GM21515 (cell line): ENCODE data around the gene GDF15.
A peak's percentile ranks its signal among the peaks of the same experiment; 100 is the strongest.
"Not testable (repeated sequence)": the region's sequence is repeated elsewhere in the genome, so short reads cannot be mapped to it uniquely, and the experiment has no call there.

Experiments
- ATAC-seq: cut with Tn5 transposase; IDR thresholded peaks from one replicate; pipeline ENCODE4 v1.9.1; 2021; ENCODE audit not compliant: unreplicated experiment

Gene GDF15

DNA sequence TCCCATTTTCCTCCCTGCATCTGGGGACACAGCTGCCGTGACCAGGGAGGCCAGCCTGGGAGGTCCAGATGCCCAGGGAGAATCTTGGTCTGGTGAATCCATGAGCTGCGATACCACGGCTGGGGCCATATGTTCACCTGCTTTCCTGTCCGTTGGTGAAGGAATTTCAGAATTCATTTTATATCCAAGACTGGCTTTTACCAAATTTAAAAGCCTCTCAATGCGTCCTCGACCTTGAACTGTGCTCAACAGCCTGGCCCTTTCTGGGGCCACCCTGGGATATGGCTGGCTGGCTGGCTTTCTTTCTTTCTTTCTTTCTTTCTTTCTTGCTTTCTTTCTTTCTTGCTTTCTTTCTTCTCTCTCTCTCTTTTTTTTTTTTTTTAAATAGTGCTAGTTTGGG, 22.2 kb upstream of the GDF15 start:
- ATAC-seq: no peak

DNA sequence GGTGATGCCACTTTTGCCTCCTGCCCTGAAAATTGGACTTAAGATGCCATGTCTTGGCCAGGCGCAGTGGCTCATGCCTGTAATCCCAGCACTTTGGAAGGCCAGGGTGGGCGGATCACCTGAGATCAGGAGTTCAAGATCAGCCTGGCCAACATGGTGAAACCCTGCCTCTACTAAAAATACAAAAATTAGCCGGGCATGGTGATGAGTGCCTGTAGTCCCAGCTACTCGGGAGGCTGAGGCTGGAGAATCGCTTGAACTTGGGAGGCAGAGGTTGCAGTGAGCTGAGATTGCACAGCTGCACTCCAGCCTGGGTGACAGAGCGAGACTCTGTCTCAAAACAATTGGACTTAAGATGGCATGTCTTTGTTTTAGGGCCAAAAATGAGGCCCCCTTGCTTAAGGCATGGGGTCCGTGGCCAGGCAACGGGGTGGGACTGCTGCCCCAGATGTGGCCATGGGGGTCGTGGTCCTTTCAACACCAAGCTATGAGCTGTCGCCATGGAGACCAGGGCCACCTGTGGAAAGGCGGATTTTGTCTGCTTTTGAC, 21.6 kb upstream of the GDF15 start:
- not testable (repeated sequence) for ATAC-seq

DNA sequence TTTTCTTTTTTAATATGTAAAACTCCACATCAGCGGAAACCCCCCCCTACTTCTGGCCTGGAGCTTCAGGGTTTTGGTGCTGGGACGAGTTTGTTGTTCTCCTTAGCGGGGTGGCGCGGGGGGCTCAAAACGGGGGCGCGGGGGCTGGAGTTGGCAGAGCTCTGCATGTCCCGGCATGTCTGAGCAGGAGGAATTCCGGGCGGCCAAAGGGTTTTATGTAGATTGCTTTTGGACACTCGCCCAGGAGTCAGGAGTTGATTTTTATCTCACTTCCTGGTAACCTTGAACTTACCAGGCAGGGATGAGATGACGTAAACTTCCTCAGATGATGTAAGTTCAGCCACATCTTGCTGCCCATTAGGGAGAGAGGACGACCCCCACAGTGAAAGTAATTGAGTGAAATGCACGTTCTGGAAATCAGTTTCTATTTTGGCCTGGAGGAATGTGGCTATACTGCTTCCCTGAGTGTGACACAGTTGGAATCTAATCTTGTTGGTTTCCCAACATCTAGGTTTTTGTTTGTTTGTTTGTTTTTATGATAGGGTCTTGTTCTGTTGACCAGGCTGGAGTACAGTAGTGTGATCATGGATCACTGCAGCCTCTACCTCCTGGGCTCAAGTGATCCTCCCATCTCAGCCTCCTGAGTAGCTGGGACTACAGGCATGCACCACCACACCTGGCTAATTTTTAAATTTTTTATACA, 21.0 kb upstream of the GDF15 start:
- ATAC-seq: no peak

DNA sequence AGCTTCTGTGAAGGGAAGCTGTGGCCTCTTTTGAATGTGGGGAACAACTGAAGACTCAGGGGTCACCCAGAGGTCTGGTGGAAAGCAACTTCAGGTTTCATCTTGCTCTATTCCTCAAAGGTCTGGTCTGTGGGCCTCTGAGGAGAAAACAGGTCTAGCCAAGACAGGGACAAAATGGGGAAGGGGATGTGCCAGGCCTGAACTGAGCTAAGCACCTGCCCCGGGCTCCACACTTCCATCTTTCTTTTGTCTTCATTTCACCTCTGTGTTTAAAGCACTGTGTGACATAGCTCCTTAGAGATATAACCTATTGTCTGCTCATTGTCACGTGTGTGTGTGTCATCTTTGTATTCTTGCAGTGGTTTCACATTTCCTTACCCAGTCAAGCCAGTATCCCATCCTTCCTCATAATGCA, 19.9 kb upstream of the GDF15 start:
- no peak for ATAC-seq

DNA sequence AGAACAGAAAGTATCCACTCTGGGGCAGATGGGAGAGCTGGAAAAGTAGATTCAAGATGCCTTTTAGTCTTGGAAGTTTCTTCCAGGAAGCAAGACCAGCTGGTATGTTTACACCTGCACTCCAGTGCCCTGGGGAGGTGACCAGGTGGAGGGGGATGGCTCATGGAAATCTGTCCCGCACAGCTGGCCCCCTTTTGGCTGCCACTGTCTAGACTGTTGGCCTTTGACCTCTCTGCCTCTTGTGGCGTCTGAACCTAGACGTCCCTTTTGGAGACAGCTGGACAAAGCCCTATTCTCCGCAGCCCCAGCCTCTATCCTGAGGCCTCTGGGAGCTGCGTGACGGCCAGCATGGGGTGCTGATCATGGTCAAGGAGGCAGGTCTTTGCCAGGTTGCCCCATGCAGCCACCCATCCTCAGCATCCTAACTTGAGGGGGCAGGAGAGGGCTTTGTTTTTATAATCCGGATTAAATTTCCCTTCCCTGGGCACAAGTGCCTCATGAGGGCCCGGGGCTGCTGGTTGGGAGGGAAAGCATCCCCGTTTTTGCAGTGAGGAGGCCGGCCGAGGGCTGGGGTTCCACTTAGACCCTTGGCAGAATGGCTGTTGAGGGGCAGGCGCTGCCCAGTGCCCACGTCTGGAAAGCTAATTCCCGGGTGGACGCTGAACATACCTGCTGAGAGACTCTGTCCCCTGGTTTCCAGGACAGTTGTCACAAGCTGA, 17.3 kb upstream of the GDF15 start:
- ATAC-seq: no peak

DNA sequence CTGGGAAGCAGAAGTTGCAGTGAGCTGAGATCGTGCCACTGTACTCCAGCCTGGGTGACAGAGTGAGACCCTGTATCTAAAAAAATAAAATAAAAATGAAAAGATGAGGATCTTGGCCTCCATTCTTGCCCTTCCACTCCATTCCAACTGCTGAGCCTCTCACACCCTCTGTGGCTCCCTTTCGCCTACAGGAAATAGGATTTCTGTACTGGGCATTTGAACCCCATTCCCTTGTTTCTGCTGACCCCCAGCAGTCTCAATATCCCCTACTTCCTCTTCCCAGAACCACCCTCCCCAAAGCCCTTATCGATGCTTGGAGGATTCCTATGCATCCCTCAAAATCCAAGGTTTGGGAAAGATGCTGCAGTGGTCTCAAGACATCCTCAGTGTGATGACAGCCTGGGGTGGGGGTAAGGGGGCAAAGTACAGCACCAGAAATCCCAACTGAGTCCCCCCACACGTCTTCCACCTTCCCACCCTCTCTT, 12.5 kb upstream of the GDF15 start:
- no peak for ATAC-seq

DNA sequence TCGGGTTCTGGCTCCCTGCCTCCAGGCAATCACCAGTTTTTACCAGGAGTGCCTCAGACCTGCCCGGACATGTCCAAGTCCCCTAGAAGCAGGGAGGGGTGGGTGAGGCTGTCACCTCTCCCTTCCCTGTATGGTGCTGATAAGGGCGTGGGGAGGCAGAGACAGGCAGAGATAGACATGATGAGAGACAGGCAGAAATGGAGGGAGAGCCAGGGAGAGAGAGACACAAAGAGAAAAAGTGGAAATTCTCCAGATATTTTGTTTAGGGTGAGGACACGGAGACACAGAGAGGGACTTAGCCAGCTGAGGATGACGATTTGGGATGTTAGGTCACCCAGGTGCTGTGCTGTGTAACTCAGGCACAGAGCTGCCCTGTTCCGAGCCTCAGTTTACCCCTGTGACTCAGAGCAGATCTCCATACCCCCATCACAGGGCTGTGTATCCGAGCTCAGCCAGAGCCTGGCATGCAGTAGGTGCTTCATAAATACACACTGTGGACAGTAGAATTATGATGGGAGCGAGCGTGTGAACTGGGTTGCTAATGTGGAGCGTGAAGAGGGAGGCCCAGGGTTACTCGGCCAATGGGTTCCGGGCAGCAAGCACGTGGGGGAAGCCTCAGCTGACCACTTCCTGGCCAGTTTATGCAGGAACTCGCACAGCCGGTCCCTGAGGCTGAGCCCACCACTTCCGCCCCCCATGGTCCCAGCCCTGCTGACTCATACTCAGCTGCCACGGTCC, 11.9 kb upstream of the GDF15 start:
- peak; percentile 64 for ATAC-seq

DNA sequence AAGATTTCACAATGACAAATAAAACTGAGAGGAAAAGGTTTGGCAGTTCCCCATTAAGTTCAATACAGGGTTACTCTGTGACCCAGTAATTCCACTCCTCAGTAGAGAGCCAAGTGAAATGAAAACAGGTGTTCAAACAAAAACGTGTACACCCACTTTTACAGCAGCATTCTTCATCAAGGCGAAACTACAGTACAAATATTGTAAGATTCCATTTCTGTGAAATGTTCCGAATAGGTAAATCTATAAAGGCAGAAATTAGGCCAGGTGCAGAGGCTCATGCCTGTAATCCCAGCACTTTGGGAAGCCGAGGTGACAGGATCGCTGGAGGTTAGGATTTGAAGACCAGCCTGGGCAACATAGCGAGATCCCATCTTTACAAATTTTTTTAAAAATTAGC, 8.9 kb upstream of the GDF15 start:
- ATAC-seq: no peak

DNA sequence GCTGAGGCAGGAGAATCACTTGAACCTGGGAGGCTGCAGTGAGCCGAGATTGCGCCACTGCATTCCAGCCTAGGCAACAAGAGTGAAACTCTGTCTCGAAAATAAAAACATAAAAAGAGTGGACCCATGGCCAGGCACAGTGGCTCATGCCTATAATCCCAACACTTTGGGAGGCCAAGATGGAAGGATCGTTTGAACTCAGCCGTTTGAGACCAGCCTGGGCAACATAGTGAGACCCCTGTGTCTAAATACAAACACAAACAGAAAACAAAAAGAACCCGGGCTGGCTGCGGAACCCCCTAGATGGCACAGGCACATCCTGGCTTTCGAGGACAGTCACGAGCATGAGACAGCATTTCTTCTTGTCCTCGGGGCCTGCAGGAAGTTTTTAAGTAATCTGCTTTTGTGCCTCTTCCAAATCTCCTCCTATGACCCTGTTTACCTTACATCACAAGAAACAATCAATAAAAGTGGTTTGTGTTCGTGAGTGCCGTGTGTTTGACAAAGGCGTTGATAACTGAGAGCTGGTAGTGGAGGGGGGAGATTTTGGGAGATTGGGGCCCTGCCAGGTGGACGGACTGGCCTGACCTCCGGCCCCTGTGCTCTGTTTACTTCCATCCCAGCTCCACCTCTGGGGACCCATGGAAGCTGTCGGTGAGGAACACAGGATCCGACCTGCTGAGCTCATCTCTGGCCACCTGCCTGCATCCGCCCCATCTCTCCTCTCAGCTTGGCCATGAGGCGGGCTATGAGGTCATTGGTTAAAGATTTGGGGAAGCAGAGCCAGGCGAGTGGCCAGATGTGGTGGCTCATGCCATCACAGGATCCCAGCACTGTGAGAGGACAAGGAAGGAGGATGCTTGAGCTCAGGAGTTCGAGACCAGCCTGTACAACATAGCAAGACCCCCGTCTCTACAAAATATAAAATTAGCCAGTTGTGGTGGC, 5.9 kb upstream of the GDF15 start:
- ATAC-seq: no peak

DNA sequence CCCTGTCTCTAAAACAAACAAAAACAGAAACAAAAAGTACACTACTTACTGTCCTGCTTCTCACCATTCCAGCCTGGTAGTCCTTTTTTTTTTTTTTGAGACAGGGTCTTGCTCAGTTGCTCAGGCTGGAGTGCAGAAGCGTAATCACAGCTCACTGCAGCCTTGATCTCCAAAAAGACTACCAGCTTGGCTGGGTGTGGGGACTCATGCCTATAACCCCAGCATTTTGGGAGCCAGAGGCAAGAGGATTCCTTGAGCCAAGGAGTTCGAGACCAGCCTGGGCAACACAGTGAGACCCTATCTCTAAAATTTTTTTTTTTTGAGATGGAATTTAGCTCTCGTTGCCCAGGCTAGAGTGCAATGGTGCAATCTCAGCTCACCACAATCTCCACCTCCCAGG, 5.1 kb upstream of the GDF15 start:
- ATAC-seq: no peak

DNA sequence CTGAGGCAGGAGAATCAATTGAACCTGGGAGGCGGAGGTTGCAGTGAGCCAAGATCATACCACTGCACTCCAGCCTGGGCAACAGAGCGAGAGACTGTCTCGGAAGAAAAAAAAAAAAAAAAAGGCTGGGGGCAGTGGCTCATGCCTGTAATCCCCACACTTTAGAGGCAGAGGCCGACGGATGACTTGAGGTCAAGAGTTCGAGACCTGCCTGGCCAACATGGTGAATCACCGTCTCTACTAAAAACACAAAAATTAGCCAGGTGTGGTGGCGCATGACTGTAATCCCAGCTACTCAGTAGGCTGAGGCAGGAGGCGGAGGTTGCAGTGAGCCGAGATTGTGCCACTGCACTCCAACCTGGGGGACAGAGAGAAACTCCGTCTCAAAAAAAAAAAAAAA, 2.3 kb upstream of the GDF15 start:
- not testable (repeated sequence) for ATAC-seq

DNA sequence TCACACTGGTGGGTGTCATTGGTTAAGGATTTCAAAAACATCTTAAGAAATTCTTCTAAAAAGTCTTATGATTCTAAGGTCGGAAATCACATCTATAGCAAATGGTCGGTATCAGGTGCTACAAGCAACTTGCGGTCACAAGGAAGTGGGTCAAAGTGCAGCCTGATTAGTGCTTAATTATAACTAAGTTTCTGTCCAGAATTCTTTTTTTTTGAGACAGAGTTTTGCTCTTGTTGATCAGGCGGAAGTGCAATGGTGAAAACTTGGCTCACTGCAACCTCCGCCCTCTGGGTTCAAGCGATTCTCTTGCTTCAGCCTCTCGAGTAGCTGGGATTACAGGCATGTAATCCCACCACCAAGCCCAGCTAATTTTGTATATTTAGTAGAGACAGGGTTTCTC, 1.2 kb upstream of the GDF15 start:
- ATAC-seq: no peak

DNA sequence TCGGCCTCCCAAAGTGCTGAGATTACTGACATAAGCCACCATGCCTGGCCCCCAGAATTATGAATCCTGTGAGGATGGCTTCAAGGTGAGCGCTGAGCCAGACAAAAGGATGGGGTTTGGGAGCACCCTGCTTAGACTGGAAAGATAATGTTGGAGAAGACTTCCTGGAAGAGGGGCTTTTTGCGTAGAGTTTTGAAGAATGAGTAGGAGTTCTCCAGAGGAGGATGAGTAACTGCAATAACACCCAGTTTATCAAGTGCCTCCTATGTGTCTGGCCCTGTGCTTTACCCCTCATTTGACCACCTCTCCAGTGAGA, 641 bp upstream of the GDF15 start:
- no peak for ATAC-seq

DNA sequence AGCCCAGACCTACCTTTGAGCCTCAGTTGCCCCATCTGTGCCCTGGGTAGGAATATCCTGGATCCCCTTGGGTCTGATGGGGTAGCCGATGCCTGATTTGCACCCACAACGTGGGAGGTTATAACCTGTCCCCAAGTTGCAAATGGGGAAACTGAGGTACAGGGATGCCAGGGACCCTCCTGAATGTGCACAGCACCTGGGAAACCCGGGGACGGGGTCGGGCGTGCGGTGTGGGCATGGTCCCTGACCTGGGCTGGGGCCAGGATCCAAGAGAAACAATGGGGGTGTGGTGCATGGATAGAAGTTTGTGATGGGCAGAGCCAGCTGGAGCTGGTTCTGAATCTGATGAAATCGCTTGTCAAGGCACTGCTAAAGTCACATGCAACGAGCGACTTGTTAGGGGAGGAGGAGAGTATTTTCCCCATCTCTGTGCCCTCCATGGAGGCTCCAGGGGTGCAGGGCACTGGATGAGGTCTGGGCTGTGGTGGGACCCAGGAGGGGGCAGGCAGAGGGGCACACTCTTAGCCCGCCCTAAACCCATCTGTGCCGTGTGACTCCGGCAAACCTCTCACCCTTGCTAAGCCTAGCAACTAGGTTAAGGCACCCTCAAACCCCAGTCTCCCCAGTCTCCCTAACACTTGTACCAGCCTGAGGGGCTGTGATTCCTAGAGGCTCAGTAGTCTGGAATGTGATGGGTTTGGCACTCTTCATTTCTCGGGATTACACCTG, 749 bp downstream of the GDF15 start:
- no peak for ATAC-seq

DNA sequence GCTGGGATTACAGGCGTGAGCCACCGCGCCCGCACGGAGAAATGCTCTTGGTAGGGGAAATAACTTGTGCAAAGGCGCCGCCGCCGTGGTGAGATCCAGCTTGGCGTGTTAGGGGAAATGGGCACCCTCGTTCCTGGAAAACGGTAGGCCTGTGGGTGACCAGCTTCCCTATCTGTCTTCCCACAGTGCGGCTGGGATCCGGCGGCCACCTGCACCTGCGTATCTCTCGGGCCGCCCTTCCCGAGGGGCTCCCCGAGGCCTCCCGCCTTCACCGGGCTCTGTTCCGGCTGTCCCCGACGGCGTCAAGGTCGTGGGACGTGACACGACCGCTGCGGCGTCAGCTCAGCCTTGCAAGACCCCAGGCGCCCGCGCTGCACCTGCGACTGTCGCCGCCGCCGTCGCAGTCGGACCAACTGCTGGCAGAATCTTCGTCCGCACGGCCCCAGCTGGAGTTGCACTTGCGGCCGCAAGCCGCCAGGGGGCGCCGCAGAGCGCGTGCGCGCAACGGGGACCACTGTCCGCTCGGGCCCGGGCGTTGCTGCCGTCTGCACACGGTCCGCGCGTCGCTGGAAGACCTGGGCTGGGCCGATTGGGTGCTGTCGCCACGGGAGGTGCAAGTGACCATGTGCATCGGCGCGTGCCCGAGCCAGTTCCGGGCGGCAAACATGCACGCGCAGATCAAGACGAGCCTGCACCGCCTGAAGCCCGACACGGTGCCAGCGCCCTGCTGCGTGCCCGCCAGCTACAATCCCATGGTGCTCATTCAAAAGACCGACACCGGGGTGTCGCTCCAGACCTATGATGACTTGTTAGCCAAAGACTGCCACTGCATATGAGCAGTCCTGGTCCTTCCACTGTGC, 2.4 kb downstream of the GDF15 start:
- ATAC-seq: peak; percentile 68

DNA sequence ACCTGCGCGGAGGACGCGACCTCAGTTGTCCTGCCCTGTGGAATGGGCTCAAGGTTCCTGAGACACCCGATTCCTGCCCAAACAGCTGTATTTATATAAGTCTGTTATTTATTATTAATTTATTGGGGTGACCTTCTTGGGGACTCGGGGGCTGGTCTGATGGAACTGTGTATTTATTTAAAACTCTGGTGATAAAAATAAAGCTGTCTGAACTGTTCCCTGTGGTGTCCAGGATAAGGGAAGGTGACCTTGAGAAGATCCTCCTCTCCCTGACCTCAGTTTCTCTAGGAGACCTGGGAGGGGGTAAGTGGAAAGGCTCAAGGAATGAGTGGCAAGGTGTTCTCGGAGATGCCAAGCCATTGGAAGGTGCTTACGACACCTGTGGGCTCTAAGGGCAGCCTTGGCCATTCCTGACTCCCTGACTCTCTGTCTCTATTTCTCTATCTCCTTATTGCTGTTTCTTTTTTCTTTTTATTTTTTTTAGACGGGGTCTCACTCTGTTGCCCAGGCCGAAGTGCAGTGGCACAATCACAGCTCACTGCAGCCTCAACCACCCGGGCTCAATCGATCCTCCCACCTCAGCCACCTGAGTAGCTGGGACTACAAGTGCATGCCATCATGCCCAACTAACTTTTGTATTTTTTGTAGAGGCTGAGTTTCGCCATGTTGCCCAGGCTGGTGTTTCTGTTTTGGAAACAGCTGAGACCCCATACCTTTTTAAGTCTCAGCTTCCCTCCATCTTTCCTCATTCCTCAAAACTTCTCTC, 3.2 kb downstream of the GDF15 start:
- no peak for ATAC-seq

DNA sequence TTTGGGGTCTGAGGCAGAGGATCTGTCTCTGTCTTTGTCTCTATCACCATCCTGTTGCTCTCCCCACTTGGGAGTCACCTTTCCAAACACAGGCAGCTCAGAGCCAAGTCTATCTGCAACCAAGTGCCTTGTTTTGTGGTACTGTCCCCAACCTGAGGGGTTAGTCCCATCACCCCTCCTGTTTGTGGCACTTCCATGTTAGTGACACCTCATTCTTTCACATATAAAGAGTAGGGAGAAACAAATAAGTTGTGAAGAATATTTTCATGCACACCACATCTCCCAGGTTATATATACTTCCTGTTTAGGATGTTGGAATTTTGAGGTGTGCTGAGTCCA, 3.7 kb downstream of the GDF15 start:
- ATAC-seq: no peak

DNA sequence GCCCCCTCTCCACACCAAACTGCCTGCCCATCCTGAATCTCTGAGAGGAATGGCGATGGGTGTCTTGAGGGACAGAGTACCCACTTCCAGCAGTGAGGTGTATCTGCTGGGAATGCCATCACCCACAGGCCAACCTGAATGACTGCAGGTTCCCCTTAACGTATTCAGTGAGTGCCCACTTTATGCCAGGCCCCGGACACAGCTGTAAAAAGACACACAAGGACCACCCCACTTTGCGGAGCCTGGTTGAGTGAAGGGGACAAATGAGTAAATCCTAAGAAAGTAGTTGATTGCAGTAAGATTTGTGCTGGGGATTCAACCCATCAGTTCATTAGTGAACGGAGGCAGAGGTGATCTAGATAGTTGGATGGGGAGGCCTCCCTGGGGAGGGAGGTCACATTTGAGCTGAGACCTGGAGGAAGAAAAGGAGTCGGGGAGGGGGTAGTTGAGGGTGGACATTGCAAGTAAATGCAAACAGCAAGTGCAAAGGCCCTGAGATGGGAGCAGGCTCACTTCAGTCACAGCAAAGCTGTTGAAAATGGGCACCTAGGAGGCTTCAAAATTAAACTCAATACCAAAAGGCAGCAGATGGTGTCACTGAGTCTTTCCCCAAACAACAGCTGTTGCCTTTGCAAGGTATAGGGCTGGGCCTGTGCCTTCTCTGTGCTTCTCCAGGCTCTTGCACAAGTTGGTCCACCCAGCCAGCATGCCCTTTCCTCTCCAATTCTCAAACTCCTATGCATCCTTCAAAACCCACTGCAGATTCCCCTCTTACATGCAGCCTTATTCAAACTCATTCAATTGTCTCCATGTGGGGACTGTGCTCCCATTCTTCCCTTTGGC, 4.3 kb downstream of the GDF15 start:
- no peak for ATAC-seq
